ENCODE data around the gene SLC28A1. TPM values are rescaled to one million over a fixed set of nuclear protein-coding genes. Genes with fewer than 3 reads are reported as not detected.

SLC28A1 gene
- total and polyA plus RNA-seq, 7 donors: 0.13 to 1.9 (median 0.34) TPM

- 91 to 95% (median 91%) methylated on average over 5 of the region's 5 CpGs for WGBS, 3 donors
- no peak overlapping the region for H3K4me3 ChIP-seq
- no peaks in the 10 kb centered on the region for H3K27me3 ChIP-seq (ENCODE audit: insufficient read depth in 3 of 3, low read length in 2 of 3)
- intact Hi-C loops (cut with DNase I): no loop called here
- H3K36me3 ChIP-seq (ENCODE audit: insufficient read depth in 1 of 2, low read depth in 1 of 2): no peaks in the 10 kb centered on the region
- no peak overlapping the region for H3K27ac ChIP-seq
- no peak for DNase-seq
- peaks cover 11% of the 10 kb centered on the region for H3K4me1 ChIP-seq
- no peaks in the 10 kb centered on the region for H3K9me3 ChIP-seq
- TF ChIP-seq CTCF (IDR thresholded peaks at IDR 0.05): no peak
- no peak for ATAC-seq
Observed at GRCh38 chr15:84946772-84947489, 62.5 kb downstream of the SLC28A1 start.

GRCh38 chr15:84947947-84948830 lies 63.7 kb downstream of the SLC28A1 start:
- Histone ChIP-seq H3K27me3 (ENCODE audit: insufficient read depth in 3 of 3, low read length in 2 of 3) (no peaks in the 10 kb centered on the region), H3K9me3 (no peaks in the 10 kb centered on the region), H3K4me1 (peaks cover 11% of the 10 kb centered on the region), H3K36me3 (ENCODE audit: insufficient read depth in 1 of 2, low read depth in 1 of 2) (no peaks in the 10 kb centered on the region), H3K27ac (peak overlapping the region; percentile 41), H3K4me3 (no peak overlapping the region)
- no peak for TF ChIP-seq CTCF (IDR thresholded peaks at IDR 0.05)
- peak in 3 of 4 donors; percentile 13 to 34 (median 20) for ATAC-seq
- peak in 1 of 2 donors; percentile 43 for DNase-seq
- 49 to 68% (median 56%) methylated on average over 4 of the region's 4 CpGs for WGBS, 3 donors
- intact Hi-C loops (cut with DNase I): no loop called here

GRCh38 chr15:84949043-84949442 lies 64.6 kb downstream of the SLC28A1 start:
- TF ChIP-seq CTCF (IDR thresholded peaks at IDR 0.05): no peak
- Histone ChIP-seq H3K27ac (peak overlapping the region; percentile 41), H3K9me3 (no peaks in the 10 kb centered on the region), H3K36me3 (ENCODE audit: insufficient read depth in 1 of 2, low read depth in 1 of 2) (no peaks in the 10 kb centered on the region), H3K4me3 (no peak overlapping the region), H3K27me3 (ENCODE audit: insufficient read depth in 3 of 3, low read length in 2 of 3) (no peaks in the 10 kb centered on the region), H3K4me1 (peaks cover 9% of the 10 kb centered on the region)
- DNase-seq: no peak
- ATAC-seq: no peak
- intact Hi-C loops (cut with DNase I): no loop called here
- 40 to 67% (median 56%) methylated on average over 2 of the region's 2 CpGs for WGBS, 3 donors

GRCh38 chr15:84949845-84950569 lies 65.5 kb downstream of the SLC28A1 start:
- Histone ChIP-seq H3K4me1 (no peaks in the 10 kb centered on the region), H3K9me3 (no peaks in the 10 kb centered on the region), H3K4me3 (no peak overlapping the region), H3K27ac (no peak overlapping the region), H3K36me3 (ENCODE audit: insufficient read depth in 1 of 2, low read depth in 1 of 2) (no peaks in the 10 kb centered on the region), H3K27me3 (ENCODE audit: insufficient read depth in 3 of 3, low read length in 2 of 3) (no peaks in the 10 kb centered on the region)
- ATAC-seq (no peak), DNase-seq (no peak)
- intact Hi-C loops (cut with DNase I): no loop called here
- WGBS, 3 donors: 50 to 77% (median 52%) methylated on average over 7 of the region's 7 CpGs
- no peak for TF ChIP-seq CTCF (IDR thresholded peaks at IDR 0.05)

Data from psoas muscle (tissue), 8 donors.